Prostate gland (tissue), 2 donors: ENCODE results near the gene GLO1. TPM values are rescaled to one million over a fixed set of nuclear protein-coding genes. Genes with fewer than 3 reads are reported as not detected.

Source experiments
- DNase-seq: peaks from one replicate; pipeline ENCODE4 v3.0.0-alpha.2; 2019; ENCODE audit warnings: low spot score
- H3K27ac ChIP-seq, 2 donors: fragments of 200-600 bp; sonication (generic); 2 replicates each; pipeline ENCODE4 v1.5.1; 2017 to 2019
- H3K27me3 ChIP-seq: fragments of 200-600 bp; sonication (generic); replicated peaks from 2 replicates; pipeline ENCODE4 v1.5.1; 2019; ENCODE audit not compliant: insufficient read depth
- H3K36me3 ChIP-seq, 2 donors: fragments of 200-600 bp; sonication (generic); 1 replicate in 1 of 2; 2 replicates in 1 of 2; pipeline versions ENCODE4 v1.5.1 to v1.8.1; 2017 to 2019
- H3K4me1 ChIP-seq: fragments of 200-600 bp; sonication (generic); replicated peaks from 2 replicates; pipeline ENCODE4 v1.5.1; 2019
- H3K4me3 ChIP-seq, 2 donors: fragments of 200-600 bp; sonication (generic); 2 replicates each; pipeline ENCODE4 v1.5.1; 2017 to 2019
- H3K9me3 ChIP-seq: fragments of 200-600 bp; sonication (generic); 2 replicates; pipeline ENCODE4 v1.5.1; 2017
- POLR2A ChIP-seq: fragments of 450-650 bp; IDR thresholded peaks from one replicate; pipeline ENCODE4 v1.6.1; 2016; ENCODE audit warnings: antibody characterized with exemption, mild to moderate bottlenecking
- POLR2AphosphoS5 ChIP-seq: sonication (generic); formaldehyde crosslinking; IDR thresholded peaks from one replicate; pipeline ENCODE4 v1.6.1; 2017; ENCODE audit warnings: antibody characterized with exemption
- WGBS: methylation state at CpG from one replicate; pipeline ENCODE4 v1.1.5; 2018; 5-methylcytosine and 5-hydroxymethylcytosine counted together
- intact Hi-C: fragments of 100-400 bp; cut with DNase I; formaldehyde crosslinking; loops from one replicate; pipeline ENCODE4 v1.14.2; 2022
- total RNA-seq, 2 donors: library from RNA; depleted of rRNA; stranded (reverse); fragments of >200 nt; gene quantifications; one replicate each; pipeline ENCODE4 v1.1.0, GENCODE V29; 2016
- TF ChIP-seq, protein P1 (sequence below), 4 experiments: fragments of 200-600 bp in 2 of 4; fragments of 450-650 bp in 2 of 4; sonication (generic) in 2 of 4; IDR thresholded peaks; 1 replicate in 3 of 4; 2 replicates in 1 of 4; pipeline ENCODE4 v1.5.1; 2016 to 2019; ENCODE audit warnings: antibody characterized with exemption in 4 of 4, mild to moderate bottlenecking in 2 of 4, moderate library complexity in 2 of 4

Gene GLO1
- total RNA-seq, 2 donors from 2014 or later: 93.7 to 176 TPM

DNA sequence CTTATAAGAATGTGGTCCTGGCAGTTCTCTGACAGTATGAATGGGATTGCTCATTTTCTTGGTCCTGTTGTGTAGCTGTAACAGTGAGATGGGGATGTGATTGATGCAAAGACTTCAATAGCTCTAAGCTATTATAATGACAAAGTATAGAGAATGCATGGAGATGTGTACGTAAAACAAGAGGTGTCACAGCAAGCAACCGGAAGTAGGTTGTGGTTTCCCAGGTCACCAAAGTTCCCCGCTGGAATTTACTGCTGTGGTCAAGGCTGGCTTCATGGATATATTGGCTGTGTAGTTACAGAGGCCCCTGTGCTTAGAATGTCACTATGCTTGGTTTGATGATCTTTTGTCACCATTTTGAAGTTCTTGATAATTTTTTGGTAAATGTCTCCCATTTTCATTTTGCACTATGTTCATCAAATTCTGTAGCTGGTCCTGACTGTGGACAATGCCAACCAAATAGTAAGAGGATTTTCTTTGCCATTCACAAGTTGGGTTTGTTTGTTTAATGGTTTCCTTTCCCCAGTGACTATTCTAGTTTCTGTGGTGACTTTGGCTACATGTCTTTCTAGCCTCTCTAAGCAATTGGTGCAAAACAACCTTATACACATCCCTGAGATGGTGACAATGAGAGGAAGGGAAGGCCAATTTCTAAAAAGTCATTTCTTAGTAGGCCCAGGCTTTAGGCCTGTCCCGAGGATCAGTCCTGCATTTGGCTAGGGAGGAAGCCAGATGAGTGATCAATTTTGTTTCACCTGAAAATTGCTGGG, 22.7 kb upstream of the GLO1 start:
- no peak for DNase-seq
- no peak overlapping the region for H3K4me3 ChIP-seq
- H3K27me3 ChIP-seq: no peaks in the 10 kb centered on the region
- intact Hi-C loops: no loop called here
- no peak for TF ChIP-seq POLR2A
- TF ChIP-seq, protein P1, sequence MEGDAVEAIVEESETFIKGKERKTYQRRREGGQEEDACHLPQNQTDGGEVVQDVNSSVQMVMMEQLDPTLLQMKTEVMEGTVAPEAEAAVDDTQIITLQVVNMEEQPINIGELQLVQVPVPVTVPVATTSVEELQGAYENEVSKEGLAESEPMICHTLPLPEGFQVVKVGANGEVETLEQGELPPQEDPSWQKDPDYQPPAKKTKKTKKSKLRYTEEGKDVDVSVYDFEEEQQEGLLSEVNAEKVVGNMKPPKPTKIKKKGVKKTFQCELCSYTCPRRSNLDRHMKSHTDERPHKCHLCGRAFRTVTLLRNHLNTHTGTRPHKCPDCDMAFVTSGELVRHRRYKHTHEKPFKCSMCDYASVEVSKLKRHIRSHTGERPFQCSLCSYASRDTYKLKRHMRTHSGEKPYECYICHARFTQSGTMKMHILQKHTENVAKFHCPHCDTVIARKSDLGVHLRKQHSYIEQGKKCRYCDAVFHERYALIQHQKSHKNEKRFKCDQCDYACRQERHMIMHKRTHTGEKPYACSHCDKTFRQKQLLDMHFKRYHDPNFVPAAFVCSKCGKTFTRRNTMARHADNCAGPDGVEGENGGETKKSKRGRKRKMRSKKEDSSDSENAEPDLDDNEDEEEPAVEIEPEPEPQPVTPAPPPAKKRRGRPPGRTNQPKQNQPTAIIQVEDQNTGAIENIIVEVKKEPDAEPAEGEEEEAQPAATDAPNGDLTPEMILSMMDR (IDR thresholded peaks at IDR 0.05): no peak
- TF ChIP-seq POLR2AphosphoS5: no peak
- no peaks in the 10 kb centered on the region for H3K9me3 ChIP-seq
- WGBS: 81% methylated on average over 4 of the region's 4 CpGs
- H3K36me3 ChIP-seq: no peaks in the 10 kb centered on the region
- no peak overlapping the region for H3K27ac ChIP-seq
- H3K4me1 ChIP-seq: no peaks in the 10 kb centered on the region

DNA sequence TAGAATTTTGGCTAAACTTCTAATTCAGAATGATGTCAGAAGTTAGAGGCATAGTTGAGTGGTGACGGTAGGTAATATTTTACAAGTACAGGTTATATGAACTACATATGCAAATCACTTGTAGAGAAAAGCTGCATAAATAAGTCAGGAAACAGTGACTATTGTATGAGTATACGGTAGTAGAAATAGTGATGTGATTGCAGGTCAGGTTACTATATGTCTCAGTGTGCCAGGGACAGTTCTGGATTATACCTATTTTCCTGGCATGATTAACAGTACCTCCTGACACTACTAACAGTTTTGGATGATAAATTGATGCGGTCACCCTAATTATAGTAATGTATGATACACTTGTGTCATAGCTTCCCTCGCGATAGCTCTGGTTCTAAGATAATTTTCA, 21.4 kb upstream of the GLO1 start:
- TF ChIP-seq POLR2A: no peak
- no peak for TF ChIP-seq POLR2AphosphoS5
- TF ChIP-seq, protein P1 (IDR thresholded peaks at IDR 0.05): no peak

GRCh38 chr6:38723783-38724182, 20.8 kb upstream of the GLO1 start:
- Histone ChIP-seq H3K27me3 (no peaks in the 10 kb centered on the region), H3K9me3 (no peaks in the 10 kb centered on the region), H3K4me3 (no peak overlapping the region), H3K36me3 (no peaks in the 10 kb centered on the region), H3K27ac (no peak overlapping the region), H3K4me1 (no peaks in the 10 kb centered on the region)
- TF ChIP-seq POLR2AphosphoS5 (no peak), POLR2A (no peak)
- TF ChIP-seq, protein P1 (IDR thresholded peaks at IDR 0.05): no peak
- no peak for DNase-seq
- intact Hi-C loops: no loop called here
- 96% methylated on average over 5 of the region's 5 CpGs for WGBS

More for the DNA sequence above, 21.4 kb upstream of the GLO1 start:
- H3K27ac ChIP-seq: no peak overlapping the region
- no peaks in the 10 kb centered on the region for H3K36me3 ChIP-seq
- DNase-seq: no peak
- H3K4me1 ChIP-seq: no peaks in the 10 kb centered on the region
- WGBS: 78% methylated on average over 5 of the region's 5 CpGs
- intact Hi-C loops: no loop called here
- no peaks in the 10 kb centered on the region for H3K27me3 ChIP-seq
- H3K9me3 ChIP-seq: no peaks in the 10 kb centered on the region
- no peak overlapping the region for H3K4me3 ChIP-seq

GRCh38 chr6:38722727-38723334, 19.9 kb upstream of the GLO1 start:
- H3K4me3 ChIP-seq: no peak overlapping the region

More at GRCh38 chr6:38722727-38723334, 19.9 kb upstream of the GLO1 start:
- WGBS: 92% methylated on average over 26 of the region's 26 CpGs
- Histone ChIP-seq H3K27ac (no peak overlapping the region), H3K27me3 (no peaks in the 10 kb centered on the region), H3K9me3 (no peaks in the 10 kb centered on the region), H3K36me3 (no peaks in the 10 kb centered on the region), H3K4me1 (no peaks in the 10 kb centered on the region)
- TF ChIP-seq POLR2AphosphoS5 (no peak), POLR2A (no peak)
- TF ChIP-seq, protein P1 (IDR thresholded peaks at IDR 0.05): no peak
- DNase-seq: no peak
- intact Hi-C loops: no loop called here
